Stimulated activated CD4-positive, alpha-beta T cell treated with anti-CD3 and anti-CD28 coated beads, TNF-alpha, amount 100 ng/mL, for 1 hour (primary cell): ENCODE measurements around the gene ETFB.

Experiments
- DNase-seq, 3 donors: peaks; one replicate each; pipeline ENCODE4 v3.0.0-alpha.2; 2020; ENCODE audit warnings: low read depth in 3 of 3, low spot score in 1 of 3

The ETFB gene

GRCh38 chr19:51352783-51353360 lies 13.3 kb downstream of the ETFB start:
- DNase-seq = no peak

- no peak for DNase-seq
Observed at GRCh38 chr19:51351266-51351990, 14.8 kb downstream of the ETFB start.

- DNase-seq = no peak
Observed at GRCh38 chr19:51347209-51347928, 18.8 kb downstream of the ETFB start.

- no peak for DNase-seq
Observed at GRCh38 chr19:51346742-51347141, 19.4 kb downstream of the ETFB start.

- no peak for DNase-seq
Observed at GRCh38 chr19:51345076-51345620, 21.0 kb downstream of the ETFB start.

- no peak for DNase-seq
Observed at GRCh38 chr19:51342631-51343569, 23.3 kb downstream of the ETFB start.

- no peak for DNase-seq
Observed at GRCh38 chr19:51341976-51342580, 24.1 kb downstream of the ETFB start, which contains the start of gene VSIG10L. TSS of gene VSIG10L (minus strand) at chr19:51342139. CDS start at chr19:51342124, 15 bp downstream.

- DNase-seq = no peak
Observed at GRCh38 chr19:51341066-51341465, 25.1 kb downstream of the ETFB start.

- DNase-seq = peak; percentile 69 to 94 (median 79)
Observed at GRCh38 chr19:51339687-51340656, 26.2 kb downstream of the ETFB start.

- DNase-seq = no peak
Observed at GRCh38 chr19:51339313-51339686, 26.9 kb downstream of the ETFB start.

GRCh38 chr19:51338563-51339312 lies 27.4 kb downstream of the ETFB start:
- peak; percentile 53 to 82 (median 65) for DNase-seq

GRCh38 chr19:51337861-51338562 lies 28.2 kb downstream of the ETFB start:
- no peak for DNase-seq

- no peak for DNase-seq
Observed at GRCh38 chr19:51337141-51337860, 28.9 kb downstream of the ETFB start.

- DNase-seq = no peak
Observed at GRCh38 chr19:51333836-51334460, 32.2 kb downstream of the ETFB start.

- DNase-seq = no peak
Observed at GRCh38 chr19:51331716-51332115, 34.5 kb downstream of the ETFB start.

- DNase-seq = no peak
Observed at GRCh38 chr19:51331193-51331592, 35.0 kb downstream of the ETFB start.

- DNase-seq = no peak
Observed at GRCh38 chr19:51330366-51330765, 35.8 kb downstream of the ETFB start.
